ENCODE data around the gene TCL1A.
A peak's percentile ranks its signal among the peaks of the same experiment; 100 is the strongest.
"Not testable (repeated sequence)": the region's sequence is repeated elsewhere in the genome, so short reads cannot be mapped to it uniquely, and the experiment has no call there.

TCL1A gene

DNA sequence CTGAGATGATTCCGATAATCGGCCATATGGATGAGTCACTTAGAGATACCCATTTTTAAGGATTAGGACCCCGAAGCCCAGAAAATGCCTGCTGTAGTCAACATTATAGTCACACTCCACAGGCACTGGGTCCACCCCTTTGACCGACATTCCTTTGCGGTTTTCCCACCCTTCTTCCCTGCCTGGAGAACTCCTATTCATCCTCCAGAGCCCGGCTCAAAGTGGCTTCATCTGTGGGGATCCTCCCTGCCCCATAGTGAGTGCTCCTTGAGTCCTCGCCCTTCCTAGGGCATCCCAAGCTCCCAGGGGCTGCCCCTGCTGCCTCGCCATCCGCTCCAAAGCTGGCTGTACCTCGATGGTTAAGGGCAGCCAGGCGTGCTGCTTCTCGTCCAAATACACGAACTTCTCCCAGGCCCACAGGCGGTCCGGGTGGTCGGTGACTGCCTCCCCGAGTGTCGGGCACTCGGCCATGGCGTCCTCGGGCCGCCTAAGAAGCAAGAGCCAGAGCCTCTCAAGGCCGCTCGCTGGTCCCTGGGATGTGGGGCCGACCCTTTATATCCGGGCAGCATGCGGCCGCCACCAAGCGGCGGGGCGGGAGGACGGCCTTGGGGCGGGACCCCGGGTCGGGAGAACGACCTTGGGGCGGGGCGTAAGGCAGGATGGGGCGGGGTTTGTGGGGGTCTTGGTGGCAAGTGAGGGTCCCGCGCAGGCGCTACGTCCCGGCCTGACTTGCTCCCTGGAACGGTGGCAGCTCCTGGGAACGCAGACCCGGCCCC, at the start of gene TCL1A:
Gene TCL1A, minus strand, starts transcription at position 530 of the 776 bp plus-strand sequence. Its CDS starts 59 bp downstream, at position 471.
- DNase-seq (peak; percentile 31), ATAC-seq (peak; percentile 16)

DNA sequence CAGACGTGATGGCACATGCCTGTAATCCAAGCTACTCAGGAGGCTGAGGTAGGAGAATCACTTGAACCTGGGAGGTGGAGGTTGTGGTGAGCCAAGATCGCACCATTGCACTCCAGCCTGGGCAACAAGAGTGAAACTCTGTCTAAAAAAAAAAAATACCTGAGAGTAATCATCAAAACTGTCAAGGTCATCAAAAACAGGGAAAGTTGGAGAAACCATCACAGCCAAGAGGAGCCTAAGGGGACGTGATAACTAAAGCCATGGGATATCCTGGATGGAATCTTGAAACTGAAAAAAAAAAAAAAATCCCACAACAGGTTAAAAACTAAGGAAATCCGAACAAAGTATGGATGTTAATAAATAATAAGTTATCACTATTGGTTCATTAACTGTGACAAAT, 49.1 kb upstream of the TCL1A start:
- ATAC-seq, DNase-seq: not testable (repeated sequence)

GRCh38 chr14:95761436-95761835, 47.5 kb upstream of the TCL1A start:
- DNase-seq (no peak), ATAC-seq (no peak)

GRCh38 chr14:95760596-95760995, 46.7 kb upstream of the TCL1A start:
- no peak for ATAC-seq
- no peak for DNase-seq

DNA sequence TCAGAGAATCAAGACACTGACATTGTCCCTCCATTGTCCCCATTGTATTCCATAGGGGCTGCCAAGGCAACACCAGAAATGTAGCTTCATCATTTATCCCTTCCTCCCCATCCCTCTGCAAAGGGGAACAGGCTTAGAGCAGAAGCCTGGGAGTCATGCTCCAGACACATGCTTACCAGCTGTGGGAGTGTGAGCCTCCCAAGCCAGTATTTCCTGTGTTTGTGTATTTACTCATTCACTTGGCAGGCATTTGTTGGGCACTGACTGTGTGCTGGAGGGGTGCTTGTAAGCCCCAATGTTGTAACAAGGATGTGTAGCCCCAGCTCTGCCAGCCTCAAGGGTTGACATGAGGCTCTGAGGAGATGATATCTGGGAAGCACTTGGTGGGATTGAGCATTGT, 46.0 kb upstream of the TCL1A start:
- DNase-seq (no peak), ATAC-seq (no peak)

- ATAC-seq (no peak), DNase-seq (no peak)
Measured at GRCh38 chr14:95758331-95758730, 44.4 kb upstream of the TCL1A start.

DNA sequence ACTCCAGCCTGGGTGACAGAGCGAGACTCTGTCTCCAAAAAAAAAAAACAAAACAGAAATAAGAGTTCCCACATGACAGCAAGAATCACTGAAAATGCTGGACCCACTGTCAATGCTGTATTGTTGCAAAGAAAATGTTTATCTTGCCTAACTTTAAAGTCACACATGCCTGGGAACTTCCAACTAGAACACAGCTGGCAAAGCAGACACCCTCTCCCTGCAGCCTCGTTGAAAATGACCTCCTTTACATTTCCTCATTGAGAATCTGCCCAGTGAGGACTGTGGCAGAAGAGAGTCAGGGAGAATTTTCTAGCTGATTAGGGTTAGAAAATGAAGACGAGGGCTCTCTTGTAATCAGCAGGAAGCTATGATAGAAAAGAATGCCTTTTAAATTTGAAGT, 42.8 kb upstream of the TCL1A start:
- ATAC-seq (no peak), DNase-seq (no peak)

GRCh38 chr14:95756127-95756526, 42.2 kb upstream of the TCL1A start:
- no peak for ATAC-seq
- no peak for DNase-seq

DNA sequence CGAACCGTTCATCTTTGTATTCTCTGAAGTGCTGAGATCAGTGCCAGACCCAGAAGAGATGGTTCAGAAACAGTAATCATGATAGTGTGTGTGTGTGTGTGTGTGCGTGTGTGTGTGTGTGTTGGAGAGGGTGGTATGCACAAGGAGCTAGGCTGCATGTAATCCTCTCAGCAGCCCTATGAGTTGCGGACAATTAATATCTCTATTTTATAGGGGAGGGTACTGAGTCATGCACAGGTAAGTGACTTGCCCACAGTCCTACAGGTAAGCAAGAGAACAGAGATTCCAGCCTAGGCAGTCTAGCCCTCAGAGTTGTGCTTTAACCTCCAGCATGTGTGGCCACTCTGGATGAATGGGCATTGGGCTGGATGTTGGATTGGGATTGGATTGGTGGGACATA, 27.9 kb upstream of the TCL1A start:
- ATAC-seq (no peak), DNase-seq (no peak)

- ATAC-seq, result no peak
- DNase-seq, result no peak
Measured at GRCh38 chr14:95741038-95741490, 27.1 kb upstream of the TCL1A start.

- DNase-seq (no peak), ATAC-seq (no peak)
Measured at GRCh38 chr14:95739356-95739755, 25.4 kb upstream of the TCL1A start.

DNA sequence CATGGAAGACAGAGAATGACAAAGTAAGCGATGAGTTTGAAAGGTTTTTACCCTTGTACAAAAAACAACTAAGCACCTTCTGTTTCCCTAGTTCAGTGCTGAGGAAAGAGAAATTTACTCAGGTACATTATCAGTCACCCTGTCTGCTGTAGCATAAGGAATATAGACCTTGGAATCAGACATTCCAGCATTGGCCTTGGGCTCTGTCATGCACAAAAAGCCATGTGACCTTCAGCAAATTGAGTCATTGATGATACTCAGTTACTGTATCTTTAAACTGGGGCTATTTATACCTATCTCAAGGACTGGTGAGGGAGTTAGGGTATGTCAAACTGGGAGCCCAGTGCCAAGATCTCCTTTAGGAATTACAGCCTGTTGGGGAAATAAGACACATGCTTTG, 19.3 kb upstream of the TCL1A start:
- ATAC-seq, result no peak

GRCh38 chr14:95730126-95730525, 16.2 kb upstream of the TCL1A start:
- no peak for DNase-seq
- ATAC-seq, result no peak

More for the DNA sequence above, 19.3 kb upstream of the TCL1A start:
- DNase-seq, result no peak

DNA sequence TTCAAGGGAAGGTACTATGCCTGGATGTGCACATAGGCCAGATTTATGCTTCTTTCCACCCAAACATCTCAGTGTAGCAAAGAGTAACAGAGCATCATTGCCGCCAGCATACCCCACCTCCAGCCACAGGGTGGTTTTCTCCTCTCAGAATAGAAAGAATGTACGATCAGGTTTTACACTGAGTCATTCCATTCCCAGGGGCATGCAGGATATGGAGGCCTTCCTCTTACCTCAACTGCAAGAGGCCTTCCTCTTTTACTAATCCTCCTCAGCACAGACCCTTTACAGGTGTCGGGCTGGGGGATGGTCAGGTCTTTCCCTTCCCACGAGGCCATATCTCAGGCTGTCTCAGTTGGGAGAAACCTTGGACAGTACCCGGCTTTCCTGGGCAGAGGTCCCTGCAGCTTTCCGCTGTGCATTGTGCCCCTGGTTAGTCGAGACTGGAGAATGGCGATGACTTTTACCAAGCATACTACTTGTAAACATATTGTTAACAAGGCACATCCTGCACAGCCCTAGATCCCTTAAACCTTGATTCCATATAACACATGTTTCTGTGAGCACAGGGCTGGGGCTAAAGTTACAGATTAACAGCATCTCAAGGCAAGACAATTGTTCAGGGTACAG, 15.6 kb upstream of the TCL1A start:
- ATAC-seq, DNase-seq: not testable (repeated sequence)

- ATAC-seq, result no peak
- DNase-seq, result no peak
Measured at GRCh38 chr14:95727056-95727700, 13.3 kb upstream of the TCL1A start.

GRCh38 chr14:95725685-95726336, 11.9 kb upstream of the TCL1A start:
- ATAC-seq (peak; percentile 52), DNase-seq (no peak)

DNA sequence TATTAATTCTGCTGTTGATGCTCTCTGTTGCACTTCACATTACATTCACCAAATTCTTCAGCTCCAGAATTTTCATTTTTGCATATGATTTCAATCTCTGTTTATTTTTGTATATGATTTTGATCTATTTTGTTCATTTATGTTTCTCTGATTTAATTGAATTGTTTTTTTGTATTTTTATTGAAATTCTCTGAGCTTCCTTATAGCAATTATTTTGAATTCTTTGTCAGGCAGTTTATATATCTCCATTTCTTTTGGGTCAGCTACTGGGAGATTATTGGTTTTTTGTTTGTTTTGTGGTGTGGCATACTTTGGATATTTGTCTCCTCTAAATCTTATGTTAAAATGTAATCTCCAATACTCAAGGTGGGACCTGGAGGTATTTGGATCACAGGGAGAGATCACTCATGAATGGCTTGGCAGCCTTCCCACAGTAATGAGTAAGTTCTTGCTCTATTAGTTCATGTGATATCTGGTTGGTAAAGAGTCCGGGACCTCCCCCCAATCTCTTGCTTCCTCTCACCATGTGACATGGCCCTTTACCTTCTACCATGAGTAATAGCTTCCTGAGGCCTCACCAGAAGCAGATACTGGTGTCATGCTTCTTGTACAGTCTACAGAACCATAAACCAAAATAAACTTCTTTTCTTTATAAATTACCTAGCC, 8.7 kb upstream of the TCL1A start:
- no peak for ATAC-seq
- DNase-seq, result no peak

- ATAC-seq, result no peak
- no peak for DNase-seq
Measured at GRCh38 chr14:95712398-95712797, 1.5 kb downstream of the TCL1A start.

DNA sequence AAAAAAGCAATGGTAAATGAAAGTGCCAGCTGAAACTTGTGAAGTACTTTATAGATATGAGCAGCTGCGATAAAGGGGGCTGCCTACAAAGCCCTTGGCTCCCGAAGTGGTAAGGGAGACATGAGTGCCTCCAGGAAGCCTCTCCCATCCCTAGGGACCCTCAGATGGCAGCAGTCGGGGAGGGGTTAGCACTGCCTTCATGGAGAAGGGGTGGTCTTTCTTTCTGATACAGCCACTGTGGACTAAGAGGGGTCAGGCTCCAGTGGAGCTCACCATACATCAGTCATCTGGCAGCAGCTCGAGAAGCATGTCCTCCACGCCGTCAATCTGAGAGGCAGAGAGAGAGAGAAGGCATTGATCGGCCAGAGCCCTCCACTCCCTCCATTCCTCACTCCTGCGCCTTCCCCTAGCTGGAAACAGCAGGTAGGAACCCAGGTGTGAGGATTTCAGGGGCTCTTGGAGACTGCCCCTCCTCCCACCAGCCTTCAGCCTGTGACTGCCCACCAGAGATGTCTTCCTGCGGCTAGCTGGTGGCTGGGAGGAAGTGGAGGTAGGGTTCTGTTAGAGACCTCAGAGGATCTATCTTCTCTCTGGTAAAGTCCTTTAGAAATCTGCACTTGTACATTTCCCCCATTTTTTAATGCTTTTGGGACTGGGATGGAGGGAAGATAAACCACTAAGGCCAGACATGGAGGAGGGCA, 2.3 kb downstream of the TCL1A start:
- ATAC-seq, result no peak

GRCh38 chr14:95710106-95710505, 3.8 kb downstream of the TCL1A start:
- no peak for DNase-seq
- no peak for ATAC-seq

More for the DNA sequence above, 2.3 kb downstream of the TCL1A start:
- no peak for DNase-seq

DNA sequence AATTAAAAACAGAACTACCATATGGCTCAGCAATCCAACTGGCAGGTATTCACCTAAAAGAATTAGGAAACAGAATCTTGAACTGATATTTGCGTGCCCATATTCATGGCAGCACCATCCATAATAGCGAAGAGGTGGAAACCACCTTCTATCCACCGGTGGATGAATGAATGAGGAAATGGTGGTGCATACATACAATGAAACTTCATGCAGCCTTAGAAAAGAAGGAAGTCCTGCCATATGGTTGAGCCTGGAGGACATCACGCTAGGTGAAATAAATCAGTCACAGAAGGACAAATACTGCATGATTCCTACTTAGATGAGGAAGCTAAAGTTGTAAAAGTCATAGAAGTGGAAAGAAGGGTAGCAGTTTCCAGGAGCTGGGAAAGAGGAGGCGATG, 6.6 kb downstream of the TCL1A start:
- DNase-seq (no peak), ATAC-seq (no peak)
